ENCODE measurements around the gene PCDHAC2. TPM values are rescaled to one million over a fixed set of nuclear protein-coding genes. Genes with fewer than 3 reads are reported as not detected.

Gene PCDHAC2
- total RNA-seq, 1 donor from 2014 or later: 12.4 TPM

DNA sequence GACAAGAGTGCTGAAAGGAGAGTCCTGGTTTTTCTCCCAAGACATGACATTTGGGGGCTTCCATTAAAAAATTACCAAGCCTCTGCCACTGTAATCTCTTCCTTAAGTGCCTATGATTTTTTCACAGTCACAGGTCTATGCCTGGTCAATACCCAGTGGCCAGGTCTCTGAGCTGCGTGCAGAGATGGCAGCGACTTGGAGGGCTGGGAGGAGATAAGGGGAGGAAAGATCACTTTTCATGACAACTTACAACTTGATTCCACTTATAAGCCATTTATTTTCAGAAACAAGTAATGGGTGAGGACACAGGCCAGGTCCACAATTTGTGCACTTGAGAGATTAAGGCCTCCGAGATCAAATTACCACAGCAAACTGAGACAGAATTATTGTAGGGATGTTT lies 1.9 kb upstream of the PCDHAC2 start:
- H3K27ac Mint-ChIP-seq: peak overlapping the region; percentile 67

DNA sequence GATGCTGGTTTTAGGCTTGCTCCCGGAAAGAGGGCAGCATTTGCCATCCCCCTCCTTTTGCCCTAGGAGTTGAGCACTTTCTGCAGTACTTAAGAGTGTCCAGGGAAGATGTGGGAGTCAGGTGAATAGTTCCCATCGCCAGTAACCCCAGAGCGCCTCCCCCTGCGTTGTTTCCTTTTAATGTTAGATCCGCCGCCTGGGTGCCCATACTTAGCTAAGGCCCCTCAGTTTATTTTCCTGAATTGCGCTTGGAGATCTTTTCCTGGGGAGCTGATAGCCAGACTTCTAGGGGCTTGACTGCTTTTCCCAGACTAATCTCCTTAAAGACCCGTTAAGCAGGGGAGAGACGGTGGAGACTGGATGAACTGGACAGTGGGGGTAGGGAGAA lies 377 bp upstream of the PCDHAC2 start:
- TF ChIP-seq, protein P1, sequence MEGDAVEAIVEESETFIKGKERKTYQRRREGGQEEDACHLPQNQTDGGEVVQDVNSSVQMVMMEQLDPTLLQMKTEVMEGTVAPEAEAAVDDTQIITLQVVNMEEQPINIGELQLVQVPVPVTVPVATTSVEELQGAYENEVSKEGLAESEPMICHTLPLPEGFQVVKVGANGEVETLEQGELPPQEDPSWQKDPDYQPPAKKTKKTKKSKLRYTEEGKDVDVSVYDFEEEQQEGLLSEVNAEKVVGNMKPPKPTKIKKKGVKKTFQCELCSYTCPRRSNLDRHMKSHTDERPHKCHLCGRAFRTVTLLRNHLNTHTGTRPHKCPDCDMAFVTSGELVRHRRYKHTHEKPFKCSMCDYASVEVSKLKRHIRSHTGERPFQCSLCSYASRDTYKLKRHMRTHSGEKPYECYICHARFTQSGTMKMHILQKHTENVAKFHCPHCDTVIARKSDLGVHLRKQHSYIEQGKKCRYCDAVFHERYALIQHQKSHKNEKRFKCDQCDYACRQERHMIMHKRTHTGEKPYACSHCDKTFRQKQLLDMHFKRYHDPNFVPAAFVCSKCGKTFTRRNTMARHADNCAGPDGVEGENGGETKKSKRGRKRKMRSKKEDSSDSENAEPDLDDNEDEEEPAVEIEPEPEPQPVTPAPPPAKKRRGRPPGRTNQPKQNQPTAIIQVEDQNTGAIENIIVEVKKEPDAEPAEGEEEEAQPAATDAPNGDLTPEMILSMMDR (IDR thresholded peaks at IDR 0.05; ENCODE audit: unreplicated experiment): no peak
- Mint-ChIP-seq H3K4me1 (peaks cover 43% of the 10 kb centered on the region), H3K36me3 (peaks cover 4% of the 10 kb centered on the region), H3K27ac (peak overlapping the region; percentile 96), H3K9me3 (no peaks in the 10 kb centered on the region), H3K27me3 (ENCODE audit: low read depth) (no peaks in the 10 kb centered on the region), H3K4me3 (peak overlapping the region; percentile 91)
- DNase-seq (ENCODE audit: low spot score in 2 of 2, unreplicated experiment in 2 of 2): no peak

More for the DNA sequence above, 1.9 kb upstream of the PCDHAC2 start:
- Mint-ChIP-seq H3K4me1 (peaks cover 30% of the 10 kb centered on the region), H3K27me3 (ENCODE audit: low read depth) (no peaks in the 10 kb centered on the region), H3K36me3 (peaks cover 4% of the 10 kb centered on the region), H3K9me3 (no peaks in the 10 kb centered on the region), H3K4me3 (no peak overlapping the region)
- TF ChIP-seq, protein P1 (IDR thresholded peaks at IDR 0.05; ENCODE audit: unreplicated experiment): no peak
- no peak for DNase-seq (ENCODE audit: low spot score in 2 of 2, unreplicated experiment in 2 of 2)

DNA sequence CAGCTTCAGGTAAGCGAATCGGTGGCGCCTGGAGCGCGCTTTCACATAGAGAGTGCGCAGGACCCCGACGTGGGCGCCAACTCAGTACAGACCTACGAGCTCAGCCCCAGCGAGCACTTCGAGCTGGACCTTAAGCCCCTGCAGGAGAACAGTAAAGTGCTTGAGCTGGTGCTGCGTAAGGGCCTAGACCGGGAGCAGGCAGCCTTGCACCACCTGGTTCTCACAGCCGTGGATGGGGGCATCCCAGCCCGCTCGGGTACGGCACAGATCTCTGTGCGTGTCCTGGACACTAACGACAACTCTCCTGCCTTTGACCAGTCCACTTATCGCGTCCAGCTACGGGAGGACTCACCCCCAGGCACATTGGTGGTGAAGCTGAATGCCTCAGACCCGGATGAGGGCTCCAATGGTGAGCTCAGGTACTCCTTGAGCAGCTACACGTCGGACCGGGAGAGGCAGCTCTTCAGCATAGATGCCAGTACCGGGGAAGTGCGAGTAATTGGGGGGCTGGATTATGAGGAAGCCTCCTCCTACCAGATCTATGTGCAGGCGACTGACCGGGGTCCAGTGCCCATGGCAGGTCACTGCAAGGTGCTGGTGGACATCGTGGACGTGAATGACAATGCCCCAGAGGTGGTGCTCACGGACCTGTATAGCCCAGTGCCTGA lies 1.1 kb downstream of the PCDHAC2 start:
- DNase-seq (ENCODE audit: low spot score in 2 of 2, unreplicated experiment in 2 of 2): no peak
- Mint-ChIP-seq H3K27ac (peak overlapping the region; percentile 86), H3K36me3 (peaks cover 4% of the 10 kb centered on the region), H3K27me3 (ENCODE audit: low read depth) (no peaks in the 10 kb centered on the region), H3K9me3 (no peaks in the 10 kb centered on the region), H3K4me3 (peak overlapping the region; percentile 75), H3K4me1 (peaks cover 47% of the 10 kb centered on the region)
- TF ChIP-seq, protein P1 (IDR thresholded peaks at IDR 0.05; ENCODE audit: unreplicated experiment): no peak

DNA sequence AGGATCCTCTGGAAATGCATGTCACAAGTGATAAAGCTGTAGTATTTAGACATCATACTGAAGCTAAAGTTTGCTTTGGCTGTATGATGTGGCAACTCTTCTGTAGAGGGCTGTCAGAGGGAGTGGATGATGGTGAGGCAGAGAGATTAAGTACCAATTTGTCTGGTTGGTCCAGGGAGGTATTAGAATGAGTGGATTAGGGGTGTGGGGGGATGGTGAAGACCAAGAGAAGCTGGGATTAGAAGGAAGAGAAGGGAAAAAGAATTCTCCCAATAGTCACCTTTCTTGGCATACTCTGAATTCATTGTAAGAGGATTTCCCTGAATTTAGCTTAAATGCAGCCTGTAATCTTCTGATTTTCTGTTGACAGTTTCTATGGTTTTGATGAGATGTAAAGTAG lies 3.6 kb downstream of the PCDHAC2 start:
- TF ChIP-seq, protein P1 (IDR thresholded peaks at IDR 0.05; ENCODE audit: unreplicated experiment): no peak
- Mint-ChIP-seq H3K36me3 (peaks cover 4% of the 10 kb centered on the region), H3K4me3 (no peak overlapping the region), H3K27me3 (ENCODE audit: low read depth) (no peaks in the 10 kb centered on the region), H3K9me3 (no peaks in the 10 kb centered on the region), H3K4me1 (peaks cover 39% of the 10 kb centered on the region), H3K27ac (no peak overlapping the region)
- DNase-seq (ENCODE audit: low spot score in 2 of 2, unreplicated experiment in 2 of 2): no peak

DNA sequence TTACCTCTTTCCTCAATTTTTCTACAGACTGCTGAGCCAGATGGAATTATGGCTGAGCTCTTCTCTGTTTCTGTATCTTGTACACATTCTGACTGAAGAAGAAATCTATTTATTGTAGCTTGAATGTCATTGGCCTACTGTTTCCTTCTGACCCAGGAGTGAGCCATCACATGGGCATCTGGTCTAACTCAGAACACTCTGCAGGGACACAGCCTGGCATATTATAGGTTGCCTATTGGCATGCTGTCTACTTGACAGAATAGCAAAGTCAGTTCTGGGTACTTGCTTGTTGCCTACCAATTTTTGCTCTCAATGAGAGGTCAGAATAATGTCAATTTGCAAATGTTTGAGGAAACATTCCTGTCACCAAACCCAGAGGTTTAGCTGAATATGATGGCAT lies 7.3 kb downstream of the PCDHAC2 start:
- peaks cover 39% of the 10 kb centered on the region for H3K4me1 Mint-ChIP-seq
- H3K36me3 Mint-ChIP-seq: no peaks in the 10 kb centered on the region
- TF ChIP-seq, protein P1 (IDR thresholded peaks at IDR 0.05; ENCODE audit: unreplicated experiment): no peak
- no peaks in the 10 kb centered on the region for H3K9me3 Mint-ChIP-seq
- H3K27ac Mint-ChIP-seq: no peak overlapping the region
- no peak for DNase-seq (ENCODE audit: low spot score in 2 of 2, unreplicated experiment in 2 of 2)
- H3K27me3 Mint-ChIP-seq (ENCODE audit: low read depth): no peaks in the 10 kb centered on the region
- no peak overlapping the region for H3K4me3 Mint-ChIP-seq

Data from mesothelial cell of epicardium (in vitro differentiated cells).